HEK293T (cell line): Measurements from ENCODE around the gene KDM5A.

Experiments used
- ARNT ChIP-seq: fragments of 450-650 bp; IDR thresholded peaks from 2 replicates; pipeline ENCODE4 v1.6.1; 2017; ENCODE audit warnings: mild to moderate bottlenecking
- FOXM1 ChIP-seq: fragments of 450-650 bp; IDR thresholded peaks from 2 replicates; pipeline ENCODE4 v1.6.1; 2017; ENCODE audit warnings: mild to moderate bottlenecking, borderline replicate concordance
- ZNF384 ChIP-seq: fragments of 450-650 bp; IDR thresholded peaks from 2 replicates; pipeline ENCODE4 v1.6.1; 2016

DNA sequence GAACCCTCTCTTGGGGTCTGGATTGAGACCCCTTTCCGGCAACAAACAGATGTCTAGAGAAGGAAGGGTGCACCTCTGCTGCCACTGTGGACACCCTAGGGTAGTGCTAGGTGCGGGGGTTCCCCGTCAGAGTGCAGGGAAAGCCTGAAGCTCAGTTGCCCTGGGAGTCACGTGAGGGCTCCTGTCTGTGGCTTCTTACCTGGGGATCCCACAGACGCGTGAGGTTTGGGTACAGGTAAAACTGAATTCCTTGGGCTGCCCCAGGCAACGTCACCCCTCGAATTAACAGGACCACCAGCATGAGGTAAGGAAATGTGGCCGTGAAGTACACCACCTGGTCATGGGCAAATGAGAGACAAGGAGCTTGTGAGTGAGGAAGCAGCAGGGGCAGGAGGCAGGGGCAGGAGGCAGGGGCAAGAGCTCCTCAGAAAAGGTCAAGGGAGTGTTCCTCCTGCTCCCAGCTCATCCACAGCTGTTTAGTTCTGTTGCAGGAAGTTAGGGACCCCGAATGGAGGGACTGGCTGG lies 154.2 kb downstream of the KDM5A start:
- TF ChIP-seq FOXM1 (no peak), ZNF384 (no peak), ARNT (no peak)
